NCI-H128 (cell line): ENCODE measurements around the gene ARL6IP5.

Experiments
- DNase-seq: peaks from one replicate; lab custom pipeline; 2025; ENCODE audit not compliant: unreplicated experiment; lab: John Stamatoyannopoulos, UW

Gene ARL6IP5

GRCh38 chr3:69116162-69116561, 31.4 kb downstream of the ARL6IP5 start:
- no peak for DNase-seq

GRCh38 chr3:69116897-69117296, 32.2 kb downstream of the ARL6IP5 start:
- DNase-seq = no peak

- DNase-seq = no peak
Measured at GRCh38 chr3:69118555-69118954, 33.8 kb downstream of the ARL6IP5 start.

- no peak for DNase-seq
Measured at GRCh38 chr3:69119138-69119537, 34.4 kb downstream of the ARL6IP5 start.

- DNase-seq = no peak
Measured at GRCh38 chr3:69119681-69120080, 34.9 kb downstream of the ARL6IP5 start.

GRCh38 chr3:69120879-69121464, 36.2 kb downstream of the ARL6IP5 start:
- peak; percentile 51 for DNase-seq

- DNase-seq = no peak
Measured at GRCh38 chr3:69121513-69121912, 36.8 kb downstream of the ARL6IP5 start.

- DNase-seq = no peak
Measured at GRCh38 chr3:69121950-69122349, 37.2 kb downstream of the ARL6IP5 start.

- no peak for DNase-seq
Measured at GRCh38 chr3:69122403-69122802, 37.7 kb downstream of the ARL6IP5 start, which contains the start of gene LMOD3. Gene LMOD3 (minus strand): TSS chr3:69122595. CDS start chr3:69122386, 209 bp downstream.

GRCh38 chr3:69126216-69126615, 41.5 kb downstream of the ARL6IP5 start:
- no peak for DNase-seq

- no peak for DNase-seq
Measured at GRCh38 chr3:69126999-69127398, 42.3 kb downstream of the ARL6IP5 start.

- DNase-seq = no peak
Measured at GRCh38 chr3:69128509-69128908, 43.8 kb downstream of the ARL6IP5 start.

- no peak for DNase-seq
Measured at GRCh38 chr3:69129531-69129930, 44.8 kb downstream of the ARL6IP5 start.

- no peak for DNase-seq
Measured at GRCh38 chr3:69130689-69131088, 46.0 kb downstream of the ARL6IP5 start.

- no peak for DNase-seq
Measured at GRCh38 chr3:69137005-69137404, 52.3 kb downstream of the ARL6IP5 start.

GRCh38 chr3:69137412-69137811, 52.7 kb downstream of the ARL6IP5 start:
- DNase-seq = no peak

- no peak for DNase-seq
Measured at GRCh38 chr3:69141313-69141712, 56.6 kb downstream of the ARL6IP5 start.

GRCh38 chr3:69142090-69142489, 57.4 kb downstream of the ARL6IP5 start:
- DNase-seq = no peak

- no peak for DNase-seq
Measured at GRCh38 chr3:69142797-69143454, 58.2 kb downstream of the ARL6IP5 start.

GRCh38 chr3:69143612-69144011, 58.9 kb downstream of the ARL6IP5 start:
- no peak for DNase-seq

- DNase-seq = no peak
Measured at GRCh38 chr3:69144631-69145245, 60.0 kb downstream of the ARL6IP5 start.

- DNase-seq = no peak
Measured at GRCh38 chr3:69145688-69146087, 61.0 kb downstream of the ARL6IP5 start.
